K562 treated with DMSO at 1 percent for 48 hours (cell line): Measurements from ENCODE around the gene APOL4. TPM values are rescaled to one million over a fixed set of nuclear protein-coding genes. Genes with fewer than 3 reads are reported as not detected.

ENCODE experiments used
- total RNA-seq: library from RNA; unstranded; fragments of 300-600 nt; gene quantifications from 2 replicates; pipeline ENCODE4 v1.2.3, GENCODE V29; 2022; ENCODE audit warnings: low replicate concordance; ENCODE audit errors: extremely low read depth

APOL4 gene, protein sequence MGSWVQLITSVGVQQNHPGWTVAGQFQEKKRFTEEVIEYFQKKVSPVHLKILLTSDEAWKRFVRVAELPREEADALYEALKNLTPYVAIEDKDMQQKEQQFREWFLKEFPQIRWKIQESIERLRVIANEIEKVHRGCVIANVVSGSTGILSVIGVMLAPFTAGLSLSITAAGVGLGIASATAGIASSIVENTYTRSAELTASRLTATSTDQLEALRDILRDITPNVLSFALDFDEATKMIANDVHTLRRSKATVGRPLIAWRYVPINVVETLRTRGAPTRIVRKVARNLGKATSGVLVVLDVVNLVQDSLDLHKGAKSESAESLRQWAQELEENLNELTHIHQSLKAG
- total RNA-seq = not detected in 2 replicates

DNA sequence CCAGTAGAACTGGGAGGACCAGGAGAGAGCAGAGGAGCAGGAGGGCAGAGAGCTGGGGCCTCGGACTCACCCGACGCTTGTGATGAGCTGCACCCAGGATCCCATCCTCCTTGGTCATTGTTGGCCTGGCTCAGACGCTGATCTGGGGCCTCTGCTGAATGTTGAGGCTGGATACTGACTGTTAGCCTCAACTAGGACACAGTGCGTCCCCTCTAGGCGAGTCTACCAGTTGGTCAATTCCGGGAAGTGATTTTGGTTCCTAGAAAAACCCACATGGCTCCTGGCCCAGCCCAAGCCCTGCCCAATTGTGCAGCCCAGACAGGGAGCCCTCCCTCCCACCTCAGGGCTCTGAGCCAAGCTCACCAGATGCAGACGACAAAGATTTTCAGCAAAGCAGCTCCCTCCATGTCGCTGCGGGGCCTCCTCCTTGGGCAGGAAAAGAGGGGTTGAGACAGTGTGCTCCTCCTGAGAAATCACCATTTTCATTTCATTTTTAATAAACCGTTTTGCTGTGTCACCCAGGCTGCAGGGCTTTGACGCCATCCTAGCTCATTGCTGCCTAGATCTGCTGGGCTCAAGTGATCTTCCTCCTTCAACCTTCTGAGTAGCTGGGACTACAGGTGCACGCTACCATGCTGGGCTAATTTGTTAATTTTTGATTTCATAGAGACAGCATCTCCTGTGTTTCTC is at the start of gene APOL4:
TSS of gene APOL4 (minus strand) at position 180 of the 690 bp plus-strand sequence. CDS start at position 105, 75 bp downstream.

DNA sequence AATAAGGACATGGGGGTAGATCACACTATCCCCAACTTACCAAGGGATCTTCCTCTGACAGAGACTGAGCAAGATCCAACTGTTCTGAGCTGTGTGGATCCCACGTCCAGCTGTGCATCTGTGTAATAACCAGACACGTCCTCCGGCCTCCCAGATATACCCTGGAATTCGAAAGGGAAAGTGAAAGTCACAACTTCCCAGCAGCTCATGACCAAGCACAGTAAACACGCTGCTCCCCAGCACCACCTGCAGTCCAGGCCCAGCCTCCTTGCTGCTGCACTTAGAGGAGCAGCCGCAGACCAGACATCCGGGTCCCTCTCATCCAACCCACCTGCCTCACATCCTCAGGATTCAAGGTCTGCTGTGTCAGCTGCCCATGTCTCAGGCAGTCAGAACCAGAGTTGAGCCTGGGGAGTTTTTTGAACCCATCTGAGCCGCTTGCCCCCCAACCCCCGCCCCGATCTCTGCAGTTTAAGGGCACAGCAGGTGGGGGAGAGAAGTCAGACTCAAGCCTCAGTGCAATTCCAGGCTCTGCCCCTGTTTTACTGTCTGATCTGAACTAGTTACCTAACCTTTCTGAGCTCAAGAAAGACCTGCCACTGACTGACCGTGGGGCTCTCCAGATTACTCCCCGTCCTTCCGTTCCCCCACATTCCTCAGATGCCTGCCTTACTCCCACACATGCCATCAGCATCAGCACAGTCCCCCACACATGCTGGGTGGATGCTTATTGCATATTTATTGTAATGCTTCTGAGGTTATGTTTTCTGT is 38.0 kb upstream of the APOL4 start, which contains the start of gene APOL2:
TSS of gene APOL2 (minus strand) at position 127 of the 771 bp plus-strand sequence. CDS start 6,365 bp downstream, outside the sequence.

DNA sequence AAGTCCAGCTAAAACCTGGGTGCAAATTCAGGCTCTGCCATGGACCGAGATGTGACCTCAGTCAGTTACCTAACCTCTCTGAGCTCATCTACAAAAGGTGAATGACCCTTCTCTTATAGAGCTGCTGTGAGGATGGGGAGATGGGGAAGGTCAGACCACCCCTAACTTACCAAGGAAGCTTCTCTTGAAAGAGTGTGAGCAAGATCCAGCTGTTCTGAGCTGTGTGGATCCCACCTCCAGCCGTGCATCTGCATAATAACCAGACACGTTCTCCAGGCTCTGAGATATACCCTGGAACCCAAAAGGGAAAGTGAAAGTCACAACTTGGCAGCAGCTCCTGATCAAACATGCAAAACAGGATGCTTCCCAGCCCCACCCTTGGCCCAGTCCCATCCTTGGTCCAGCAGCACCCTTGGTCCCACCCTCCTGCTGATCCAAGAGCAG is 41.1 kb downstream of the APOL4 start, which contains the start of gene APOL3:
TSS of gene APOL3 (minus strand) at position 257 of the 444 bp plus-strand sequence. CDS start 11,700 bp downstream, outside the sequence.

Other genes starting within 250 kb of the APOL4 start
- gene RBFOX2, start 173.0 kb downstream of the APOL4 start, total RNA-seq = not detected in 2 replicates
- not detected in 2 replicates for gene APOL3, start 41.1 kb downstream of the APOL4 start, total RNA-seq
- not detected in 2 replicates for gene APOL2, start 37.7 kb upstream of the APOL4 start, total RNA-seq
- not detected in 2 replicates for gene APOL1, start 51.3 kb upstream of the APOL4 start, total RNA-seq
- 138 TPM in 1 of 2 replicates, not detected in the other for gene MYH9, start 186.2 kb upstream of the APOL4 start, total RNA-seq